PFSK-1 (cell line): ENCODE measurements around the gene MGAT4B.

Experiments used
- POLR2AphosphoS5 ChIP-seq: IDR thresholded peaks from 2 replicates; pipeline ENCODE4 v1.6.1; 2012; ENCODE audit warnings: low read depth, mild to moderate bottlenecking, control low read depth, low read length, moderate library complexity
- REST ChIP-seq, 2 experiments: IDR thresholded peaks; 2 replicates each; pipeline versions ENCODE4 v1.6.1 to v1.8.0; 2011 to 2012; ENCODE audit warnings: low read depth in 2 of 2, low read length in 2 of 2, control low read depth in 1 of 2, inconsistent platforms in 1 of 2, mild to moderate bottlenecking in 1 of 2, moderate library complexity in 1 of 2; ENCODE audit not compliant: insufficient read depth in 1 of 2
- SIN3A ChIP-seq: IDR thresholded peaks from 2 replicates; pipeline ENCODE4 v1.6.1; 2012; ENCODE audit warnings: mild to moderate bottlenecking, low read length, moderate library complexity, borderline replicate concordance; ENCODE audit not compliant: insufficient read depth

- TF ChIP-seq SIN3A (no peak), POLR2AphosphoS5 (no peak), REST (IDR thresholded peaks at IDR 0.05; ENCODE audit: insufficient read depth in 1 of 2, low read depth in 2 of 2, low read length in 2 of 2) (no peak)
Observed at GRCh38 chr5:179816796-179817469, 10.3 kb upstream of the MGAT4B start.
